ENCODE measurements around the gene MALRD1. TPM values are rescaled to one million over a fixed set of nuclear protein-coding genes. Genes with fewer than 3 reads are reported as not detected.
A peak's percentile ranks its signal among the peaks of the same experiment; 100 is the strongest.

The MALRD1 gene
- total RNA-seq, 1 experiment from 2014 or later: not detected

DNA sequence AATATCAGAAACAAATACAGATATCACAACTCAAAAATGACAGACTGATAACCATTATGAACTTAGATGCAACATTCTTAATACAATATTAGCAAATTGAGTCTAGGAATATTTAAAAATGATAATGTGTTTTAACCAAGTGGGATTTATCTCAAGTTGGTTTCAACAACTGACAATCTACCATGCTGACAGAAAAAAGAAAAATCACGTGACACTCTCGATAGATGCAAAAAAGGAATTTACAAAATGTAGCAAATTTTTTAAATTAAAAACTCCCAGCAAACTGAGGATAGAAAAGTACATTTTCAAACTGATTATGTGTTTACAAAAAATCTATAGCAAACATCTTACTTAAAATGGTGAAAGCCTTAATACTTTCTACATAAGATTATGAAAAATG, 177.4 kb downstream of the MALRD1 start:
- no peak for DNase-seq (ENCODE audit: low read depth)

DNA sequence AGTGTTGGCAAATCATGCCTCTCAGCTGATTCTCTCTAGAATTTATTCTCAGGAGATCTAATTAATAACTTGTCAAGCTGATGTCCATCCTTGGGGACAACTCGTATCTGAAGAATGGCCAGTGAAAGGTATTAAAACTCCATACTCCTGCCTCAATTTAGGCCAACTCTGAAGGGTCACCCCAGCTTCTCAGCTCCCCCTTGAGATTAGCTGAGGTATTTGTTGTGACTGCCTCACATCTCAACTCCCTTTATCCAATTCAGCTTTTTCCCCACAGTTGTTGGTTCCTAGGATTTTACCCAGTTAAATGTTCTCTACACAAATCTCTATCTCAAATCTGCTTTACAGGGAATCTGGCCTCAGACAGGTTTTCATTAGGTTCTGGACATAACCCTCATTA, 182.4 kb downstream of the MALRD1 start:
- no peak for DNase-seq (ENCODE audit: low read depth)

GRCh38 chr10:19245889-19246752, 197.5 kb downstream of the MALRD1 start:
- no peak for DNase-seq (ENCODE audit: low read depth)

DNA sequence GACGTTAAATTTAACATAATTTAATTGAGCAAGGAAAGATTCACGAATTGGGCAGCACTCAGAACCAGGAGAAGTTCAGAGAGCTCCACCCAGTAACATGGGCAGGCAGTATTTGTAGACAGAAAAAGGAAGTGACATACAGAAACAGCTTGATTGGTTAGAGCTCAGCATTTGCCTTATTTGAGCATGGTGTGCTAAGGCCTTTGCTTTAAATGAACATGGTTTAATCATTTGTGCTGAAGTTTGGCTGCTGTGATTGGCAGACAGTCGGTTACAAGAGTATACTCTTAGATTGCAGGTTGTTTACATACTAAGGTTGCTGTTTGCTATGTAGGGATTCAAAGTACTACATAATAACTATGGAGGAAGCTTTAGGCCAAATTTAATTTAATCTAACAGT, 199.2 kb downstream of the MALRD1 start:
- no peak for DNase-seq (ENCODE audit: low read depth)

GRCh38 chr10:19250546-19250945, 201.9 kb downstream of the MALRD1 start:
- no peak for DNase-seq (ENCODE audit: low read depth)

- no peak for DNase-seq (ENCODE audit: low read depth)
Observed at GRCh38 chr10:19252531-19252930, 203.9 kb downstream of the MALRD1 start.

DNA sequence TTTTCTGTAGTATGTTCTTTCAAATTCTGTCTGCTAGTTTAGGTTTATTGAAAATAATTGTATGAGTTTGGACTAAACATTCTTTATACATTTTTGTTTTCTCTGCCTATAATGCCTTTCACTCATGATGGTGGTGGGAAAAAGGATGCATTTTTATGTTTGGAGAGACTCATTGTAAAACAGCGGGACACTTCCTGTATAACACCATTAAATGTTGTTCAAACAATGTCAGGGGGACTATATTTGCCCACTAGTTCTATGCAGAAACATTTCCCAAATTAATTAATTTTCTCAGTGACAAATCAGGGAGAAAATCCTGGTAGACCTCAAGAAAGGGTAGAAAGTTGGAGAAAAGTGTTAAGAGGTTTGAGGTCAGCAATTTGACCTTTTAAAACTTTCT, 207.7 kb downstream of the MALRD1 start:
- DNase-seq (ENCODE audit: low read depth): no peak

DNA sequence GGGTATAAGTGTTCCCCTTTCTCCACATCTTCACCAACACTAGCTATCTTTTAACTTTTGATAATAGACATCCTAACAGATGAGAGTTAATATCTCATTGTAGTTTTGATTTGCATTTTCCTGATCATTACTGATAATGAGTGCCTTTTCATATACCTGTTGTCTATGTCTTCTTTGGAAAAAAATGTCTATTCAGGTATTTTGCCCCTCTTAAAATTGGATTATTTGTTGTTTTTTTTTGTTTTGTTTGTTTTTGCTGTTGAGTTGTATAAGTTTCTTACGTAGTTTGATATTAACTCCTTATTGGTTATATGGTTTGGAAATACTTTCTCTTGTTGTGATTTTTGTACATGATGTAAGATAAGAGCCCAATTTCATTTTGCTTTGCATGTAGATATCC, 214.7 kb downstream of the MALRD1 start:
- no peak for DNase-seq (ENCODE audit: low read depth)

GRCh38 chr10:19283285-19283684, 234.7 kb downstream of the MALRD1 start:
- no peak for DNase-seq (ENCODE audit: low read depth)

DNA sequence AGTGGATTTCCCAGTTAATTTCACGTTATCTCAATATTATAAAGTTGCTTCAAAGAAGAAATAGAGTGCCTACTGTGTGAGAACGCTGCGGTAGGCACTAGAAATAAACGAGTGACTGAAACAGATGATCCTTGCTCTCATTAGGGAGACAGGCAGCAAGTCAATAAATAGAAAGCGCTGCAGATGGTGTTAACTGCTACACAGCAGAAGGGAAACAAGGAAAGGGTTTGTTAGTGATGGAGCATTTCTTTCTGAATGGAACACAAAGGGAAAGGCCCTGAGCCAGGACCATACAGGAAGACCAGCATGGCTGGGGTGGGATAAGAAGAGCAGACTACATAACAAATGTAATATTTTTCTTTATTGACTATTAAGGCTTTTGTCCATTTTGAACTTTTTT, 235.2 kb downstream of the MALRD1 start:
- DNase-seq (ENCODE audit: low read depth): no peak

DNA sequence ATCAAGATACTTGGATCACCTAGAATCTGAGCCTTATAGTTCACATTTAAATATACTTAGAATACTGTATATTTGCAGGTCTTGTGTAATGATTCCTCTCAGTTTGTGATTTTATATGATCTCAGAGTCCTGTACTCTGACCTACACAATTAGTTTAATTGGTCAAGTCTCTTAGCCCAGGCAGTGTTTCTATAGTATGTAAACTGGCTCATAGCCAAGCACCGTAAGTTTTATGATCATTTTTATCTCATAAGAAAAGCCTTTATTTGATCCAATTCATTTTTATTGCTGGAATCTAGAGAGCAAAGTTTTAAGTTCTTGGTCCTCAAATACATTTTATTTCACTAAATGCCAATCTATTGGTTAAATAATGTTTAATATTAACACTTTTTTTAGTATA, 242.2 kb downstream of the MALRD1 start:
- DNase-seq (ENCODE audit: low read depth): no peak

DNA sequence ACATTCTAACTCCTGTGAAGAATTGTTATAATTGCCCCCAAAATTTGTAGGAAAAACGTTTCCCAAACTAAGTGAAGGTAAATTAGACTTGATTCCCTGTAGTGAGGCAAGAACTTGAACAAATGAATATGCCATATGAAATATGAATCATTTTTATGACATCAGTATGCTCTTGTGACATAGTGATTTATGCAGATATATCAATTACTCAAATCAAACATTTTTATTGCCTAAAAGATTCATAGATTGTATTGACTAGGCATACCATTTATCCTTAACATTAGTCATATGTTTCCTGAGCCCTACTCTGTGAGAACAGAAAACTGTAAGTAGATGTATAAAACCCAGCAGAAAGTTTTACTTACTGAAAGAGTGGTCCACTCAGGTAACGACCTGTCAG, 245.6 kb downstream of the MALRD1 start:
- no peak for DNase-seq (ENCODE audit: low read depth)

- DNase-seq (ENCODE audit: low read depth): no peak
Observed at GRCh38 chr10:19299645-19300044, 251.0 kb downstream of the MALRD1 start.

GRCh38 chr10:19302117-19302516, 253.5 kb downstream of the MALRD1 start:
- peak; percentile 5 for DNase-seq (ENCODE audit: low read depth)

- no peak for DNase-seq (ENCODE audit: low read depth)
Observed at GRCh38 chr10:19310066-19310465, 261.5 kb downstream of the MALRD1 start.

DNA sequence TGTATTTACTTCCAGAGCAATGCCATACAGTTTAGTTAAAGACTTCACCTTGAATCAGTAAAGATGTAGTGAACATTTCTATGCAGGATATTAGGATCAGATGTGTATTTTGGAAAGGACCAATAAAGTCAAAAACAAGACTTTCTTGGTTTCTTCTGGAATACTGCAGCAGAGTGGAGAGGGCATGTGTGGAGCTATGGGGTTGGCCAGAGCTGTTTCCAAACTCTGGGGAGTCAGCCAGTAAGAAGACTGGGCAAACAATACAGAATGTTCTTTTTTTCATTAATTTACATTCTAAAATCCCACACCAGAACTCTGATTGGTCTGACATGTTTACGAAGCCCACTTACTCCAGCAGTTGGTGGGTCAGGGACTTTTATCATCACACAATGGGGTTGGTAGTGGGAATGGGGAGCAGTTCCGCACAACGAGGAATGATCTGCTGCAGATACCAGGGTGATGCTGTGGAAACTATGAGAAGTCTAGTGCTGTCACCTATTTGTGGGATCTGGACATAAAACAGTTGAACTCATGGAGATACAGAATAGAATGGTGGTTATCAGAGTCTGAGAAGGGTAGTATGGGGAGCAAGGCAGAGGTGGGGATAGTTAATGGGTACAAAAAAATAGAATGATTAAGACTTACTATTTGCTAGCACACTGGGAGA, 267.7 kb downstream of the MALRD1 start:
- no peak for DNase-seq (ENCODE audit: low read depth)

DNA sequence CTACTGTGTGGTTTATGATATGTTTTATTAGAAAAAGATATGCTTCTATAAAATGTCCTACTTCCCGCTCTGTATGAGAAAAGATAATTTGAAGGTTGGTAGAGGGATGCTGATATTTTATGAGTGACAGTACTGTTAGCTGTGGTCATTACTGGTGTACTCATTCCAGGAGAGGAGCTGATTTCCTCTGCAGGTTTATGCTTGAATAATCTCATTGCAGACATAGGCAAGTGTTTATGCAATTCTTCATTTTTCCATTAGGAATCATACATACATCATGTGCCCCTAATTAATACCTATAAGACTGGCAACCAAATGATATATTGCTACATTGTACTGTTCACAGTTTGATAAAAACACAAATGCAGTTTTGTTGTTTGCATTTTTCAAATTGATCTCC, 269.4 kb downstream of the MALRD1 start:
- no peak for DNase-seq (ENCODE audit: low read depth)

- no peak for DNase-seq (ENCODE audit: low read depth)
Observed at GRCh38 chr10:19325581-19325980, 277.0 kb downstream of the MALRD1 start.

DNA sequence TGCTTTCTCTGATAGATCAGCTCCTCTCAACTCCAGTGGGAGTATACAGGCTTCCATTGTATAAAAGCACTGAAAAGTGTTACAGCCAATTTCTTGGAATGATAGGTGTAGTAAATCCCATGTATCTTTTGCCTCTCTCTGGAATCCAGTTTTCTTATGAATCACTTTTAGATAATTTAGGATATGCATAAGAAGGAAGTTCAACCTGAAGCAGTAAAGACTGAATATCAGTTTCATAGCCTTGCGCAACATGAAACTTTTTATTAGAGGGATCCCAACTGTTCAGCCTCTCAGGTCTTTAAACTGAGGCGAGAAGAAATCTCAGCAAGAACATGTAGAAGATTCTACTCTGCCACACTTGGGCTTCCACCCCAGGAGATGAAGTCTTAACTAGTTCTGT, 280.0 kb downstream of the MALRD1 start:
- DNase-seq (ENCODE audit: low read depth): no peak

DNA sequence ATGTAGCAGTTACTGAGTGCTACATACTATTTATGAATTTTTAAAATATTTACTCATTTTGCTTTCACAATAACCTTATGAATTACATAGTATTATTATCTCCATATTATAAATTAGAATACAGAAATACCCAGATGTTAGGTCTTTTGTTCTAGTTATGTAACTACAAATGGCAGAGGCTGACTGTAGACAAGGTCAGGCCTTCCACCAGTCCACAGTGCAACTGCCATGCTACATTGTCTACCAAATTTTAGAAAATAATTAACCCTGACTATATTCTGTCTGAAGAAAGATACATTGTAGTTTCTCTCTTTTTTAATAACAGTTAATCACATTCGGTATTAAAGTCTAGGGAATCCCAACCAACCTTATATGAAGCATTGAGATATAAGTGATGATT, 280.9 kb downstream of the MALRD1 start:
- no peak for DNase-seq (ENCODE audit: low read depth)

- no peak for DNase-seq (ENCODE audit: low read depth)
Observed at GRCh38 chr10:19332304-19332703, 283.7 kb downstream of the MALRD1 start.

DNA sequence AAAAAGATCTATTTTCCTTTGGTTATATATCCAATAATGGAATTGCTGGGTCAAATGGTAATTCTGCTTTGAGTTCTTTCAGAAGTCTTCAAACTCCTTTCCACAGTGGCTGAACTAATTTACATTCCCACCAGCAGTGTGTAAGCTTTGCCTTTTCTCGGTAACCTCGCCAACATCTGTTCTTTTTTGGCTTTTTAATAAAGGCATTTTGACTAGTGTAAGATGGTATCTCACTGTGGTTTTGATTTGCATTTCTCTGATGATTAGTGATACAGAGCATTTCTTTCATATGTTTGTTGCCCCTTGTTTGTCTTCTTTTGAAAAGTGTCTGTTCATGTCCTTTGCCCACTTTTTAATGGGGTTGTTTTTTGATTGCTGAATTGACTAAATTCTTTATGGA, 285.0 kb downstream of the MALRD1 start:
- no peak for DNase-seq (ENCODE audit: low read depth)

GRCh38 chr10:19347621-19348020, 299.0 kb downstream of the MALRD1 start:
- no peak for DNase-seq (ENCODE audit: low read depth)

Data from Daoy (cell line).